ENCODE measurements around the gene RHOF. TPM values are rescaled to one million over a fixed set of nuclear protein-coding genes. Genes with fewer than 3 reads are reported as not detected.

The RHOF gene
- total RNA-seq, 1 experiment from 2014 or later: 232 TPM

DNA sequence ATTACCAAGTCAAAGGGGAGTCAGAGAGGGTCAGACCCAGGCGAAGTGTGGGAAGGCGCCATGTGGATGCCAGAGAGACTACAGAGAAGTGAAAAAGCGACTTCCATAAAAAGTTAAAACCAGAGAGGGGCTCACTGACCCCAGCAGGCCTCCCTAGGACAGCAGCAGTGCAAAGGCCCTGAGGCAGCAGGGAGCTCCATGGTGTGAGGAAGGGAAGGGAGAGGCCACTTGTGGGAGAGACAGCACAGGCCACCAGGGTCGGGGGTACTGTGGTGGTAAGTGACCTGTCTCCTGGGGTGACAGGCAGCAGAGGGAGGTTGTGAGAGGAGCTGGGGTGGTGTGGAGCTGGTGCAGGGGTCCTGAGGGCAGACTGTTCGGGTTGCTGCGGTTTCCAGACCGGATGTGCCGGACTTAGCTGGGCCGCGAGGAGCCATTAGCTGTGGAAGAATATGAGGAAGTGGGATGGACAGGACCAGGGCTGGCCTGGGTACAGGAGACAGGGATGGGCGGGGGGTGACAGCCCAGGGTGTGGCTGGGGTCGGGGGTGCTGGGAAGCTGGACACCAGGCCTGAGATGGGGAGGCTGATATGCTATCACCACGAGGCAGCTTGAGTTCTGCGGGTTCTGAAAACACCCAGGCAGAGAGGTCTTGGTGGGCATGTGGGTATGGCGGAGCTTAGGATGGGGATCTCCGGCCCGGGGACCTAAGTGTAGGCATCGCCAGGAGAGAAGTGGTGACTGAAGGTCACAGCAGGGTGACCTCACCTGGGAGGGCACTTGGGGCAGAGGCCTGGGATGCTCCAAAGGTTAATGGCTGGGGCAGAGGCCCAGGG is 33.0 kb upstream of the RHOF start:
- Histone ChIP-seq H4K20me1 (ENCODE audit: low read length) (no peaks in the 10 kb centered on the region), H3K79me2 (ENCODE audit: low read length) (no peaks in the 10 kb centered on the region), H3K27ac (ENCODE audit: low read length) (no peak overlapping the region), H3K4me2 (ENCODE audit: low read length) (no peak overlapping the region), H3K9ac (ENCODE audit: low read length) (no peak overlapping the region), H3K4me1 (ENCODE audit: insufficient read depth, low read length) (no peaks in the 10 kb centered on the region), H3K36me3 (ENCODE audit: low read depth, low read length) (peaks cover 44% of the 10 kb centered on the region), H3K9me3 (ENCODE audit: low read length) (no peaks in the 10 kb centered on the region), H3K27me3 (ENCODE audit: low read length) (no peaks in the 10 kb centered on the region), H3K9me2 (replicated peaks; ENCODE audit: low read length) (no peaks in the 10 kb centered on the region), H3K4me3 (ENCODE audit: low read length) (no peak overlapping the region), H2AFZ (ENCODE audit: low read length) (no peak overlapping the region), H3F3A (ENCODE audit: low read length, unreplicated experiment) (no peaks in the 10 kb centered on the region)
- no peak for TF ChIP-seq EZH2phosphoT487 (IDR thresholded peaks at IDR 0.05; ENCODE audit: borderline replicate concordance, low read length)
- no peak for TF ChIP-seq EZH2 (IDR thresholded peaks at IDR 0.05; ENCODE audit: low read length, unreplicated experiment)
- TF ChIP-seq, protein P1, sequence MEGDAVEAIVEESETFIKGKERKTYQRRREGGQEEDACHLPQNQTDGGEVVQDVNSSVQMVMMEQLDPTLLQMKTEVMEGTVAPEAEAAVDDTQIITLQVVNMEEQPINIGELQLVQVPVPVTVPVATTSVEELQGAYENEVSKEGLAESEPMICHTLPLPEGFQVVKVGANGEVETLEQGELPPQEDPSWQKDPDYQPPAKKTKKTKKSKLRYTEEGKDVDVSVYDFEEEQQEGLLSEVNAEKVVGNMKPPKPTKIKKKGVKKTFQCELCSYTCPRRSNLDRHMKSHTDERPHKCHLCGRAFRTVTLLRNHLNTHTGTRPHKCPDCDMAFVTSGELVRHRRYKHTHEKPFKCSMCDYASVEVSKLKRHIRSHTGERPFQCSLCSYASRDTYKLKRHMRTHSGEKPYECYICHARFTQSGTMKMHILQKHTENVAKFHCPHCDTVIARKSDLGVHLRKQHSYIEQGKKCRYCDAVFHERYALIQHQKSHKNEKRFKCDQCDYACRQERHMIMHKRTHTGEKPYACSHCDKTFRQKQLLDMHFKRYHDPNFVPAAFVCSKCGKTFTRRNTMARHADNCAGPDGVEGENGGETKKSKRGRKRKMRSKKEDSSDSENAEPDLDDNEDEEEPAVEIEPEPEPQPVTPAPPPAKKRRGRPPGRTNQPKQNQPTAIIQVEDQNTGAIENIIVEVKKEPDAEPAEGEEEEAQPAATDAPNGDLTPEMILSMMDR (conservative IDR thresholded peaks at IDR 0.05; ENCODE audit: low read depth, low read length): no peak
- DNase-seq: no peak
- no peak for ATAC-seq
- intact Hi-C loops (cut with micrococcal nuclease): no loop called here
- BruUV-seq (replicated peaks): no TSS peak
- ChIA-PET POLR2A (ENCODE audit: unreplicated experiment) (interaction anchor here (0.6 kb wide), 2 partner anchors 210 to 887 kb away, joined by 4 to 9 read pairs; no protein-coding TSS in a partner anchor), CTCF (no interaction called here)

DNA sequence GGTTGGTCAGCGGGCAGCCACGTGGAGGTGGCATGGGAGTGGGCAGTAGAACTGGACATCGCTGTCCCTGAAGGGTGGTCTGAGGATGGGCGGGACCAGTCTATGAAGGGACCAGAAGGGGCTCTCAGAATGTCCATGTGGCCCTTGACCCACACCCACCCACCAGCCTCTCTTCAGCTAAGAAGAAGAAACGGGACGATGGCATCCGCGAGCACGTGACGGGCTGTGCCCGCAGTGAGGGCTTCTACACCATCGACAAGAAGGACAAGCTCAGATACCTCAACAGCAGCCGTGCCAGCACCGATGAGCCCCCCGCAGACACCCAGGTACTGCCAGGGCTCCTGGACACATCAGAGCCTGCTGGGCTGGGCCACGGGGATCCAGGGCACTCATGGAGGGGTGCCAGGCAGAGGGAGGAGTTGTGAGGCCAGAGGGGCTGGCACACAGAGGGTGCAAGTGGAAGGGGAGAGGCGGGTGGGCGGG is 31.6 kb upstream of the RHOF start:
- ChIA-PET CTCF (interaction anchor here (1.0 kb wide), 1 partner anchor 13 kb away, joined by 3 read pairs; no protein-coding TSS in a partner anchor), POLR2A (ENCODE audit: unreplicated experiment) (no interaction called here)
- no peak overlapping the region for H2AFZ ChIP-seq (ENCODE audit: low read length)
- peaks cover 43% of the 10 kb centered on the region for H3K36me3 ChIP-seq (ENCODE audit: low read depth, low read length)
- no peaks in the 10 kb centered on the region for H3F3A ChIP-seq (ENCODE audit: low read length, unreplicated experiment)
- H3K4me1 ChIP-seq (ENCODE audit: insufficient read depth, low read length): no peaks in the 10 kb centered on the region
- intact Hi-C loops (cut with micrococcal nuclease): no loop called here
- no peak overlapping the region for H3K4me3 ChIP-seq (ENCODE audit: low read length)
- TF ChIP-seq EZH2phosphoT487 (IDR thresholded peaks at IDR 0.05; ENCODE audit: borderline replicate concordance, low read length) (no peak), EZH2 (IDR thresholded peaks at IDR 0.05; ENCODE audit: low read length, unreplicated experiment) (no peak)
- TF ChIP-seq, protein P1 (conservative IDR thresholded peaks at IDR 0.05; ENCODE audit: low read depth, low read length): no peak
- ATAC-seq: no peak
- H3K9me3 ChIP-seq (ENCODE audit: low read length): no peaks in the 10 kb centered on the region
- H3K9me2 ChIP-seq (replicated peaks; ENCODE audit: low read length): no peaks in the 10 kb centered on the region
- H3K27ac ChIP-seq (ENCODE audit: low read length): no peak overlapping the region
- H4K20me1 ChIP-seq (ENCODE audit: low read length): no peaks in the 10 kb centered on the region
- no TSS peak for BruUV-seq (replicated peaks)
- no peaks in the 10 kb centered on the region for H3K79me2 ChIP-seq (ENCODE audit: low read length)
- no peak overlapping the region for H3K4me2 ChIP-seq (ENCODE audit: low read length)
- no peak for DNase-seq
- H3K9ac ChIP-seq (ENCODE audit: low read length): no peak overlapping the region
- no peaks in the 10 kb centered on the region for H3K27me3 ChIP-seq (ENCODE audit: low read length)

DNA sequence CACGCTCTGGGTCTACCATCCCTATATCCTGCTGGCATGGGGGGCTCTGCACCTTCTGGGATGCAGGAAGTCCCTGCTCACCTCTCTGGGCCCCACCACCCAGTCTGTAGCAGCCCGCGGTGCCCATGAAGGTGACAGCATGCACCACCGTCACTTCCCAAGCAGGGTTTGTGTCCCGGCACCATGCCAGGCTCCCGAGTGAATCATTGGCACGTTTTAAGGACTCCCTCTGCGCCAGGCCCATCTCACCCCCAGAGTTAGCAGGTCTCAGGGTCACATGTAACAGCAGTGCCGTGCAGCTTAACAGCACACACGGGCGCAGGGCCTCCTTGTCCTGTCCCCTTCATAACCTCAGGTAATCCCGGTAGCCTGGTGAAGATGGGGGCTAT is 30.2 kb upstream of the RHOF start:
- Histone ChIP-seq H2AFZ (ENCODE audit: low read length) (no peak overlapping the region), H3K27ac (ENCODE audit: low read length) (no peak overlapping the region), H3K79me2 (ENCODE audit: low read length) (no peaks in the 10 kb centered on the region), H3K9me2 (replicated peaks; ENCODE audit: low read length) (no peaks in the 10 kb centered on the region), H3K36me3 (ENCODE audit: low read depth, low read length) (peaks cover 44% of the 10 kb centered on the region), H3K4me2 (ENCODE audit: low read length) (no peak overlapping the region), H4K20me1 (ENCODE audit: low read length) (no peaks in the 10 kb centered on the region), H3K4me3 (ENCODE audit: low read length) (no peak overlapping the region), H3K4me1 (ENCODE audit: insufficient read depth, low read length) (no peaks in the 10 kb centered on the region), H3F3A (ENCODE audit: low read length, unreplicated experiment) (no peaks in the 10 kb centered on the region), H3K9me3 (ENCODE audit: low read length) (no peaks in the 10 kb centered on the region), H3K9ac (ENCODE audit: low read length) (no peak overlapping the region), H3K27me3 (ENCODE audit: low read length) (no peaks in the 10 kb centered on the region)
- CTCF ChIA-PET: no interaction called here
- BruUV-seq (replicated peaks): no TSS peak
- ATAC-seq: no peak
- TF ChIP-seq, protein P1 (conservative IDR thresholded peaks at IDR 0.05; ENCODE audit: low read depth, low read length): no peak
- TF ChIP-seq EZH2phosphoT487 (IDR thresholded peaks at IDR 0.05; ENCODE audit: borderline replicate concordance, low read length): no peak
- no peak for TF ChIP-seq EZH2 (IDR thresholded peaks at IDR 0.05; ENCODE audit: low read length, unreplicated experiment)
- DNase-seq: no peak
- intact Hi-C loops (cut with micrococcal nuclease): no loop called here
- POLR2A ChIA-PET (ENCODE audit: unreplicated experiment): no interaction called here

Measured in PC-3 (cell line).